ENCODE data around the gene GUCY2C. TPM values are rescaled to one million over a fixed set of nuclear protein-coding genes. Genes with fewer than 3 reads are reported as not detected.

GUCY2C gene
- total RNA-seq, 6 experiments from 2014 or later: 0.06 TPM; not detected in 5

DNA sequence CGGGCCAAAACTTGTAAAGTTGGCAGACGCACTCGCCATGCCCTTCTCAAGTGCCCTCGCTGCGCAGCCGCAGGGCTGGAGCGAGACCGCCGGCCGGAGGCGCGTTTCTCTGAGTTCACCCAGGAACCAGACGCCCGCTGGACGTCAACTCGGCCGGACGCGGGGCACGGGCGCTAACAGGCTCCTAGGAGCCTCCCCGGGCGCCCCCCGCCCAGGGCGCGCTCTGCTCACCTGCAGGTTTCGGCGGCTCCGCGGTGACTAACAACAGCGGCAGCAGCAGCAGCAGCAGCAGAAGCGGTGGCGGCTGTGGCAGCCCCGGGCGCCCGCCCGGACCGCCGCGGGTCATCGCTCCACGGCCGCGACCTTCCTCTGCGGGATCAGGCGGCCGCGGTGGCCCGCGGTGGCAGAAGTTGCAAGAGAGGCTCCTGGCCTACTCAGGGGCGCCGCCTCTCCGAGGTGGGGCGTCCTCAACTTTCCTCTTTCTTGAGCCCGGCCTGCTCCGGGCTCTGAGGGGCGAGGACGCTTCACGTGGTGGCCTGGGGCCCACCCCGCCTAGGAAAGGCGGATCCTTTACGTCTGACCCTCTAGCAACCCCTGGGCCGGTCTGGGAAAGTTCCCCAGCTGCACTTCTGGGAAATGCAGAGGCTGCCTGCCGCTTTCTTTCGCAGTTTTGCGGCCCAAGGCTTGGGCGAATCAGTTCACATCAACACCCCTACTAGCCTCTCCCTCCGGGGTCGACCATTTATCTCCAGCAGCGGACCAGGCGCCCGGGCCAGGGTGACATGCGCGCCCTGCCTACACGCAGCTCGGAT lies 128.8 kb downstream of the GUCY2C start, which contains the start of gene PLBD1:
TSS of gene PLBD1 (minus strand) at position 533 of the 812 bp plus-strand sequence. CDS start at position 346, 187 bp downstream.
- Mint-ChIP-seq H3K4me1 (ENCODE audit: low read depth) (no peaks in the 10 kb centered on the region), H3K9me3 (peaks cover 6% of the 10 kb centered on the region; the same call in 1 of the 2 replicates), H3K36me3 (ENCODE audit: low read depth) (no peaks in the 10 kb centered on the region; the same call in 1 of the 2 replicates), H3K4me3 (no peak within 1 kb of the TSS), H3K27me3 (ENCODE audit: insufficient read depth) (peaks cover 2% of the 10 kb centered on the region), H3K27ac (no peak within 1 kb of the TSS)
- no peak for DNase-seq
- TF ChIP-seq, protein P1, sequence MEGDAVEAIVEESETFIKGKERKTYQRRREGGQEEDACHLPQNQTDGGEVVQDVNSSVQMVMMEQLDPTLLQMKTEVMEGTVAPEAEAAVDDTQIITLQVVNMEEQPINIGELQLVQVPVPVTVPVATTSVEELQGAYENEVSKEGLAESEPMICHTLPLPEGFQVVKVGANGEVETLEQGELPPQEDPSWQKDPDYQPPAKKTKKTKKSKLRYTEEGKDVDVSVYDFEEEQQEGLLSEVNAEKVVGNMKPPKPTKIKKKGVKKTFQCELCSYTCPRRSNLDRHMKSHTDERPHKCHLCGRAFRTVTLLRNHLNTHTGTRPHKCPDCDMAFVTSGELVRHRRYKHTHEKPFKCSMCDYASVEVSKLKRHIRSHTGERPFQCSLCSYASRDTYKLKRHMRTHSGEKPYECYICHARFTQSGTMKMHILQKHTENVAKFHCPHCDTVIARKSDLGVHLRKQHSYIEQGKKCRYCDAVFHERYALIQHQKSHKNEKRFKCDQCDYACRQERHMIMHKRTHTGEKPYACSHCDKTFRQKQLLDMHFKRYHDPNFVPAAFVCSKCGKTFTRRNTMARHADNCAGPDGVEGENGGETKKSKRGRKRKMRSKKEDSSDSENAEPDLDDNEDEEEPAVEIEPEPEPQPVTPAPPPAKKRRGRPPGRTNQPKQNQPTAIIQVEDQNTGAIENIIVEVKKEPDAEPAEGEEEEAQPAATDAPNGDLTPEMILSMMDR (IDR thresholded peaks at IDR 0.05): no peak

DNA sequence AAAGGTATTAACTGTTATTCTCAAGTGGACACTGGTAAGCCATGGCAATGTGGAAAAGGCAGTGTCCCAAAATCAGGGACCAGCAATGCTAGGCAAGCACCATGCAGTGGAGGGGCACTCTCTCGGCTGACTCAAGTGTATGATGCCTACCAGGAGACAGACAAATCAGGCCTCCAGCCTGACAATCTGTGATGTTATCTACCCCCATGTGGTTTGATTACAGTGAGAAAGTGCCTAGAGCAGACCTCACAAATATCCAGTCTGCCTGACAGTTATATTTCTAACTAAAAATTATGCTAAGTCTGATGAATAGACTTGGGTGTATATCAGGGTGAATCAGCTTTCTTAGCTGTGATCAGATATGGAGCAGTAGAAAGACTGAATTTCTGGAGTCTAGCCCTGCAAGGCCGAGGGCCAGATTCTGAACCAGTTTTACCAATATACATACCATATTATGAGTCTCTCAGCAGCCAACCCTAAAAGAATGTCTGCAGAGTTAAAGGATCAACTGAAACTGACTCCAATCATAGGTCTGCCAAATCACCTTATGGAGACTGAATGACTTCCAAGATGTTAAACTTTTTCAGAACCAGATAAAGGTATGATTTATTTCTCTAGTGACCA lies 132.0 kb downstream of the GUCY2C start:
- TF ChIP-seq, protein P1 (IDR thresholded peaks at IDR 0.05): no peak
- Mint-ChIP-seq H3K36me3 (ENCODE audit: low read depth) (no peaks in the 10 kb centered on the region; the same call in 1 of the 2 replicates), H3K27me3 (ENCODE audit: insufficient read depth) (peaks cover 9% of the 10 kb centered on the region), H3K9me3 (peaks cover 6% of the 10 kb centered on the region; the same call in 1 of the 2 replicates), H3K4me3 (no peak overlapping the region), H3K27ac (no peak overlapping the region), H3K4me1 (ENCODE audit: low read depth) (no peaks in the 10 kb centered on the region)
- no peak for DNase-seq

DNA sequence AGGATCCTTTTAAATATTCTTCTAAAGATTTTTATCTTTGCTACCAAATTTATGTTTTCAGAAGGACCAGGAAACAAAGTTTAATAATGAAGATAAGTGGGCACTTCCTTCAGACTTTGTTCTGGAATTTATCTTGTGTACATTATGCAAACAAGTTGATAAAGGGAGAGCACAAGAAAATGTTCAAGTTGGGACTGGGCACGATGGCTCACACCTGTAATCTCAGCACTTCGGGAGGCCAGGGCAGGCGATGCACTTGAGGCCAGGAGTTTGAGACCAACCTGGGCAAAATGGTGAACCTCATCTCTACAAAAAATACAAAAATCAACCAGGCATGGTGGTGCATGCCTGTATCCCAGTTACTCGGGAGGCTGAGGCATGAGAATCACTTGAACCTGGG lies 133.4 kb downstream of the GUCY2C start:
- TF ChIP-seq, protein P1 (IDR thresholded peaks at IDR 0.05): no peak
- H3K27me3 Mint-ChIP-seq (ENCODE audit: insufficient read depth): peaks cover 7% of the 10 kb centered on the region
- H3K4me3 Mint-ChIP-seq: no peak overlapping the region
- peaks cover 2% of the 10 kb centered on the region; the same call in 1 of the 2 replicates for H3K9me3 Mint-ChIP-seq
- H3K36me3 Mint-ChIP-seq (ENCODE audit: low read depth): no peaks in the 10 kb centered on the region
- DNase-seq: no peak
- H3K4me1 Mint-ChIP-seq (ENCODE audit: low read depth): no peaks in the 10 kb centered on the region
- H3K27ac Mint-ChIP-seq: no peak overlapping the region

Other genes starting within 250 kb of the GUCY2C start
- not detected for gene PLBD1, start 128.7 kb downstream of the GUCY2C start, total RNA-seq (2021; fragmentation: NEBNext Ultra II Directional; extraction: Animal tissue kit (Norgen Biotek cat#: 25700))
- gene WBP11, start 106.9 kb upstream of the GUCY2C start, total RNA-seq (2021; fragmentation: NEBNext Ultra II Directional; extraction: Animal tissue kit (Norgen Biotek cat#: 25700)): 10 to 100 TPM; 50.5 to 69.0 (median 60.8) TPM
- gene C12orf60, start 107.1 kb upstream of the GUCY2C start, total RNA-seq (2021; fragmentation: NEBNext Ultra II Directional; extraction: Animal tissue kit (Norgen Biotek cat#: 25700)): under 1 TPM; 0.38 to 0.83 (median 0.64) TPM
- under 1 TPM; 0.07 to 0.26 (median 0.13) TPM for gene SMCO3, start 117.6 kb upstream of the GUCY2C start, total RNA-seq (2021; fragmentation: NEBNext Ultra II Directional; extraction: Animal tissue kit (Norgen Biotek cat#: 25700))
- gene ART4, start 146.9 kb upstream of the GUCY2C start, total RNA-seq (2021; fragmentation: NEBNext Ultra II Directional; extraction: Animal tissue kit (Norgen Biotek cat#: 25700)): not detected
- gene MGP, start 189.3 kb upstream of the GUCY2C start, total RNA-seq (2021; fragmentation: NEBNext Ultra II Directional; extraction: Animal tissue kit (Norgen Biotek cat#: 25700)): under 1 TPM in 2 of 6 experiments, not detected in 4; 0.46 to 0.60 TPM
- not detected for gene ERP27, start 241.9 kb upstream of the GUCY2C start, total RNA-seq (2021; fragmentation: NEBNext Ultra II Directional; extraction: Animal tissue kit (Norgen Biotek cat#: 25700))